ENCODE data around the gene FLNB.

GRCh38 chr3:58148049-58148448 is 139.8 kb downstream of the FLNB start:
- no peak for TF ChIP-seq POLR2A (IDR thresholded peaks at IDR 0.05)
- TF ChIP-seq, protein P1, sequence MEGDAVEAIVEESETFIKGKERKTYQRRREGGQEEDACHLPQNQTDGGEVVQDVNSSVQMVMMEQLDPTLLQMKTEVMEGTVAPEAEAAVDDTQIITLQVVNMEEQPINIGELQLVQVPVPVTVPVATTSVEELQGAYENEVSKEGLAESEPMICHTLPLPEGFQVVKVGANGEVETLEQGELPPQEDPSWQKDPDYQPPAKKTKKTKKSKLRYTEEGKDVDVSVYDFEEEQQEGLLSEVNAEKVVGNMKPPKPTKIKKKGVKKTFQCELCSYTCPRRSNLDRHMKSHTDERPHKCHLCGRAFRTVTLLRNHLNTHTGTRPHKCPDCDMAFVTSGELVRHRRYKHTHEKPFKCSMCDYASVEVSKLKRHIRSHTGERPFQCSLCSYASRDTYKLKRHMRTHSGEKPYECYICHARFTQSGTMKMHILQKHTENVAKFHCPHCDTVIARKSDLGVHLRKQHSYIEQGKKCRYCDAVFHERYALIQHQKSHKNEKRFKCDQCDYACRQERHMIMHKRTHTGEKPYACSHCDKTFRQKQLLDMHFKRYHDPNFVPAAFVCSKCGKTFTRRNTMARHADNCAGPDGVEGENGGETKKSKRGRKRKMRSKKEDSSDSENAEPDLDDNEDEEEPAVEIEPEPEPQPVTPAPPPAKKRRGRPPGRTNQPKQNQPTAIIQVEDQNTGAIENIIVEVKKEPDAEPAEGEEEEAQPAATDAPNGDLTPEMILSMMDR (IDR thresholded peaks at IDR 0.05): no peak

All from adrenal gland (tissue), 5 donors.